Mesothelial cell of epicardium (in vitro differentiated cells): ENCODE results near the gene SLC8A3. TPM values are rescaled to one million over a fixed set of nuclear protein-coding genes. Genes with fewer than 3 reads are reported as not detected.

Source experiments
- DNase-seq, 2 experiments: peaks; one replicate each; pipeline ENCODE4 v3.0.0; 2021; ENCODE audit warnings: low spot score in 2 of 2; ENCODE audit not compliant: unreplicated experiment in 2 of 2
- H3K27ac Mint-ChIP-seq: 2 replicates; pipeline ENCODE4 v1.8.0; 2021; ENCODE audit warnings: mixed read lengths
- H3K27me3 Mint-ChIP-seq: 2 replicates; pipeline ENCODE4 v1.8.0; 2021; ENCODE audit warnings: low read depth, mixed read lengths
- H3K36me3 Mint-ChIP-seq: 2 replicates; pipeline ENCODE4 v1.8.0; 2021; ENCODE audit warnings: mixed read lengths
- H3K4me1 Mint-ChIP-seq: 2 replicates; pipeline ENCODE4 v1.8.0; 2021; ENCODE audit warnings: mixed read lengths
- H3K4me3 Mint-ChIP-seq: 2 replicates; pipeline ENCODE4 v1.8.0; 2021; ENCODE audit warnings: mild to moderate bottlenecking, moderate library complexity, mixed read lengths
- H3K9me3 Mint-ChIP-seq: 2 replicates; pipeline ENCODE4 v1.8.0; 2021; ENCODE audit warnings: mixed read lengths
- CTCF ChIP-seq: fragments of 200-600 bp; sonication (generic); IDR thresholded peaks from one replicate; pipeline ENCODE4 v1.5.0; 2021; ENCODE audit warnings: antibody characterized with exemption; ENCODE audit not compliant: unreplicated experiment
- total RNA-seq: library from RNA; stranded (reverse); gene quantifications from 3 replicates; pipeline ENCODE4 v1.2.1, GENCODE V29; 2021

The SLC8A3 gene
- total RNA-seq, 1 donor from 2014 or later: 0.27 TPM

GRCh38 chr14:70114621-70115156, 74.1 kb downstream of the SLC8A3 start:
- no peaks in the 10 kb centered on the region for H3K4me1 Mint-ChIP-seq
- no peak overlapping the region for H3K4me3 Mint-ChIP-seq
- no peaks in the 10 kb centered on the region for H3K9me3 Mint-ChIP-seq
- H3K27me3 Mint-ChIP-seq: peaks cover 46% of the 10 kb centered on the region
- no peak overlapping the region for H3K27ac Mint-ChIP-seq
- TF ChIP-seq CTCF: no peak
- DNase-seq: no peak
- H3K36me3 Mint-ChIP-seq: no peaks in the 10 kb centered on the region

GRCh38 chr14:70113211-70113610, 75.5 kb downstream of the SLC8A3 start:
- H3K9me3 Mint-ChIP-seq: no peaks in the 10 kb centered on the region
- TF ChIP-seq CTCF: no peak
- H3K27me3 Mint-ChIP-seq: peaks cover 38% of the 10 kb centered on the region
- no peak for DNase-seq
- no peak overlapping the region for H3K27ac Mint-ChIP-seq
- H3K4me1 Mint-ChIP-seq: no peaks in the 10 kb centered on the region
- H3K36me3 Mint-ChIP-seq: no peaks in the 10 kb centered on the region
- no peak overlapping the region for H3K4me3 Mint-ChIP-seq

GRCh38 chr14:70108419-70108818, 80.3 kb downstream of the SLC8A3 start:
- Mint-ChIP-seq H3K4me3 (no peak overlapping the region), H3K27ac (no peak overlapping the region), H3K36me3 (no peaks in the 10 kb centered on the region), H3K27me3 (peaks cover 41% of the 10 kb centered on the region), H3K4me1 (no peaks in the 10 kb centered on the region), H3K9me3 (no peaks in the 10 kb centered on the region)
- DNase-seq: no peak
- TF ChIP-seq CTCF: no peak

GRCh38 chr14:70107309-70107708, 81.4 kb downstream of the SLC8A3 start:
- Mint-ChIP-seq H3K9me3 (no peaks in the 10 kb centered on the region), H3K4me3 (no peak overlapping the region), H3K27ac (no peak overlapping the region), H3K27me3 (peaks cover 41% of the 10 kb centered on the region), H3K4me1 (no peaks in the 10 kb centered on the region), H3K36me3 (no peaks in the 10 kb centered on the region)
- TF ChIP-seq CTCF: no peak
- DNase-seq: no peak

GRCh38 chr14:70100071-70100470, 88.7 kb downstream of the SLC8A3 start:
- no peak for DNase-seq
- Mint-ChIP-seq H3K36me3 (no peaks in the 10 kb centered on the region), H3K27ac (no peak overlapping the region), H3K4me3 (no peak overlapping the region), H3K27me3 (peaks cover 57% of the 10 kb centered on the region), H3K4me1 (peaks cover 3% of the 10 kb centered on the region), H3K9me3 (no peaks in the 10 kb centered on the region)
- TF ChIP-seq CTCF: no peak

GRCh38 chr14:70098250-70098809, 90.4 kb downstream of the SLC8A3 start:
- TF ChIP-seq CTCF: no peak
- no peaks in the 10 kb centered on the region for H3K9me3 Mint-ChIP-seq
- H3K27ac Mint-ChIP-seq: no peak overlapping the region
- H3K27me3 Mint-ChIP-seq: peaks cover 61% of the 10 kb centered on the region
- no peak for DNase-seq
- H3K36me3 Mint-ChIP-seq: no peaks in the 10 kb centered on the region
- H3K4me3 Mint-ChIP-seq: no peak overlapping the region
- H3K4me1 Mint-ChIP-seq: peaks cover 3% of the 10 kb centered on the region
